ENCODE measurements around the gene CDH23.

Gene CDH23

DNA sequence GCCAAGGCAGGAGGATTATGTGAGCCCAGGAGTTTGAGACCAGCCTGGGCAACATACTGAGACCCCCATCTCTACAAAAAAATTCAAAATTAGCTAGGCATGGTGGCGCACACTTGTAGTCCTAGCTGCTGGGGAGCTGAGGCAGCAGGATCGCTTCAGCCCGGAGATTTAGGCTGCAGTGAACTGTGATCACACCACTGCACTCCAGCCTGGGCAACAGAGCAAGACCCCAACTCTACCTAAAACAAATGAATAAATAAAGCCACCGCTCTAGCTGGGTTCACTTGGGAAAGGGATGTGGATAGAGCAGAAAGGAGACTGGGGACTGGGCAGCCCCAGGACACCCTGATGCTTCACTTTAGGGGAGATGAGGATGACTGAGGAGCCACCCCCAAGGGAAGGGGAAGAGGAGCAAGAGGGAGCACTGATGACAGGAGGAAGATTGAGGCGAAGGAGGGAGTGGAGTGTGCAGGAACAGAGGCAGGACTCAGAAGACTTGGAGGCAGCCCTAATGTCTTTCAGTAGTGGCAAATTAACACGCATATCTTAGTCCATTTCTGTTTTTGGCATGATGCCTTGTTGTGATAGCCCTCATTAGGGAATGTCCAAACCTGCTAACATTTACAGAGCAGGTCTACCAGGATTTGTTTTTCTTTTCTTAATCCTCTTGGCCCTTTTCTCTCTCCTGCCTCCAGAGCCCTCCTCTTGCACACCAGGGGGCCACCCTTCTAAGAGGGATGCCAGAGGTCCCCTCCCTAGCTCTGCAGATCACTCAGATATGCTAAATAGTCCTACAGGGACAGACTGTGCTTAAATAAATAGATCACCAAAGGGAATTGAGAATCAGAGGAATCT lies 234.5 kb downstream of the CDH23 start:
- no peaks in the 10 kb centered on the region for H3K9me3 Mint-ChIP-seq
- no peaks in the 10 kb centered on the region for H3K36me3 Mint-ChIP-seq (ENCODE audit: low read depth)
- H3K27ac Mint-ChIP-seq, result no peak overlapping the region
- peaks cover 3% of the 10 kb centered on the region for H3K27me3 Mint-ChIP-seq
- H3K4me3 Mint-ChIP-seq, result no peak overlapping the region
- intact Hi-C loops (cut with micrococcal nuclease), result loop anchor here (10.0 kb wide), 1 partner anchor 64 kb away; no protein-coding TSS in a partner anchor
- H3K4me1 Mint-ChIP-seq (ENCODE audit: low read depth), result peaks cover 46% of the 10 kb centered on the region

DNA sequence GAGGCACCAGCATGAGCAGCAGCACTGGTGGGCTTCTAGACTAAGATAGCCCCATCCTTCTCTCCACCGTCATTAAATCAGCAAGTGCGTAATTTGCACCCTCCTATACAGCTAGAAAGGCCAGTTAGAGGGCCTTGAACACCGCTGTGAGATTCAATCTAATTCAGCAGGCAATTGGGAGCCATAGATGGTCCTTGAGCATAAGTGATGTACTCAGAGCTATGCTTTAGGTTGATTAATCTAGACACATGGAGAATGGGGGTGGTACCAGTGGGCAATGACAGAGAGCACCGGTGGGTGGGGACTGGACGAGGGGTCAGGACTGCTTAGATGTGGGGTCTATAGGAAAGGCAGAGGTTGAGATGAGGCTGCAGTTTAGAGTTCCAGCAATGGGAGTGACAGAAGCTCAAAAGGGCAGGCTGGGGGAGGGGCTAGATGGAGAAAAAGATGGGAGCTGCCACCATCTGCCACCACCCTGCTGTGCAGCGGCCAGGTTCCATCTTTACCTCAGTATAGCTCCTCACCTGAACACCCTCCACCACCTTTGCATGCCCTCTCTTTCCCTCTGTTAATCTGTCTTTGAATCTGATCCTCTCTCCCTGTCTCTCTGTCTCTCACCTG lies 235.6 kb downstream of the CDH23 start:
- Mint-ChIP-seq H3K4me1 (ENCODE audit: low read depth) (peaks cover 57% of the 10 kb centered on the region), H3K4me3 (no peak overlapping the region), H3K9me3 (no peaks in the 10 kb centered on the region), H3K27me3 (peaks cover 3% of the 10 kb centered on the region), H3K27ac (no peak overlapping the region), H3K36me3 (ENCODE audit: low read depth) (no peaks in the 10 kb centered on the region)
- intact Hi-C loops (cut with micrococcal nuclease), result loop anchor here (10.0 kb wide), 1 partner anchor 62 kb away; no protein-coding TSS in a partner anchor

DNA sequence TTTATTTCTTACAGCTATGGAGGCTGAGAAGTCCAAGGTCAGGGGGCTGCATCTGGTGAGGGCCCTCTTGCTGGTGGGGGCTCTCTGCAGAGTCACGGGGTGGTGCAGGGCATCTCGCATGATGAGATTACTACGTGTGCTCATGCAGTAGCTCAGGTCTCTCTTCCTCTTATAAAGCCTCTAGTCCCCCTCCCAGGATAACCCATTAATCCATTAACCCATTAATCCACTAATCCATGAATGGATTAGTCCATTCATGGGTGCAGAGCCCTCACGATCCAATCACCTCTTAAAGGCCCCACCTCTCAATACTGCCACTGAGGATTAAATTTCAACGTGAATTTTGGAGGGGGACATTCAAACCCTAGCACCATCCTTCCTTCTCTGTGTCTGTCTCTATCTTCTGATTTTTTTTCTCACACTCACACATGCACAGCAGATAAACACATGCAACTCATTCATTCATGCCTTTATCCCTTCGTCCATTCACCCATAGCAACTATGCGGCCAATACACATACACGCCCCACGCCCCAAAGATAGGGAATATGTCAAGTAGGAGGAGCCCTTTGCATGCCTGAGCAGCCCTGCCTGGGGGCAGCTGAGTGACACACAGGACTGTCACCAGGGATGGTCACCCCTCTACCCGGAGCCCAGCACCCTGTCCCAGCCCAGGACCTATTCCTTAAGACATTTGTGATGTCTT lies 236.3 kb downstream of the CDH23 start:
- intact Hi-C loops (cut with micrococcal nuclease), result loop anchor here (10.0 kb wide), 1 partner anchor 62 kb away; no protein-coding TSS in a partner anchor
- Mint-ChIP-seq H3K9me3 (no peaks in the 10 kb centered on the region), H3K4me1 (ENCODE audit: low read depth) (peaks cover 57% of the 10 kb centered on the region), H3K4me3 (no peak overlapping the region), H3K36me3 (ENCODE audit: low read depth) (no peaks in the 10 kb centered on the region), H3K27me3 (peaks cover 1% of the 10 kb centered on the region), H3K27ac (no peak overlapping the region)

DNA sequence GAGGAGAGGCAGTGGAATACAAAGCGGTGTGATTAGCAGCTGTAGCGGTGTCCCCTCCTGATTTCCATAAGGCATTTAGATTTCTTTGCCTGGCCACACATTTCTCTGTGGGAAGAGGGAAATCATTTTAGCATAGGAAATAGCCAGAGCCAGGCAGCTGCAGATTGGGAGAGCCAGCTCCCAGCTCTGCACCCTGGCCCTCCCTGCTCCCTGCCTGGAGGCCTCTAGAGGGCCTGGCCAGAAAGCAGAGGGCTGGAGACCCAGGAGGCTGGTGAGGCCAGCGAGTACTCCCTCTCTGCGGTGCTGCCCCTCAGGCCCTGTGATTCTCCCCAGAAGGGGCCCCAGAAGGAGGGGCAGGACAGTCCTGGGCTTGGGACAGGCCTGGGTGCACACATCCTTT lies 237.2 kb downstream of the CDH23 start:
- H3K9me3 Mint-ChIP-seq, result no peaks in the 10 kb centered on the region
- H3K4me1 Mint-ChIP-seq (ENCODE audit: low read depth), result peaks cover 57% of the 10 kb centered on the region
- H3K27me3 Mint-ChIP-seq, result peaks cover 1% of the 10 kb centered on the region
- intact Hi-C loops (cut with micrococcal nuclease), result loop anchor here (10.0 kb wide), 1 partner anchor 61 kb away; no protein-coding TSS in a partner anchor
- H3K36me3 Mint-ChIP-seq (ENCODE audit: low read depth), result no peaks in the 10 kb centered on the region
- peak overlapping the region; percentile 3 for H3K27ac Mint-ChIP-seq
- no peak overlapping the region for H3K4me3 Mint-ChIP-seq

GRCh38 chr10:71634531-71635164 lies 237.9 kb downstream of the CDH23 start:
- no peaks in the 10 kb centered on the region for H3K9me3 Mint-ChIP-seq
- H3K36me3 Mint-ChIP-seq (ENCODE audit: low read depth), result no peaks in the 10 kb centered on the region
- peaks cover 57% of the 10 kb centered on the region for H3K4me1 Mint-ChIP-seq (ENCODE audit: low read depth)
- intact Hi-C loops (cut with micrococcal nuclease), result loop anchor here (10.0 kb wide), 1 partner anchor 60 kb away; no protein-coding TSS in a partner anchor
- H3K4me3 Mint-ChIP-seq, result no peak overlapping the region
- peak overlapping the region; percentile 3 for H3K27ac Mint-ChIP-seq
- peaks cover 5% of the 10 kb centered on the region for H3K27me3 Mint-ChIP-seq

DNA sequence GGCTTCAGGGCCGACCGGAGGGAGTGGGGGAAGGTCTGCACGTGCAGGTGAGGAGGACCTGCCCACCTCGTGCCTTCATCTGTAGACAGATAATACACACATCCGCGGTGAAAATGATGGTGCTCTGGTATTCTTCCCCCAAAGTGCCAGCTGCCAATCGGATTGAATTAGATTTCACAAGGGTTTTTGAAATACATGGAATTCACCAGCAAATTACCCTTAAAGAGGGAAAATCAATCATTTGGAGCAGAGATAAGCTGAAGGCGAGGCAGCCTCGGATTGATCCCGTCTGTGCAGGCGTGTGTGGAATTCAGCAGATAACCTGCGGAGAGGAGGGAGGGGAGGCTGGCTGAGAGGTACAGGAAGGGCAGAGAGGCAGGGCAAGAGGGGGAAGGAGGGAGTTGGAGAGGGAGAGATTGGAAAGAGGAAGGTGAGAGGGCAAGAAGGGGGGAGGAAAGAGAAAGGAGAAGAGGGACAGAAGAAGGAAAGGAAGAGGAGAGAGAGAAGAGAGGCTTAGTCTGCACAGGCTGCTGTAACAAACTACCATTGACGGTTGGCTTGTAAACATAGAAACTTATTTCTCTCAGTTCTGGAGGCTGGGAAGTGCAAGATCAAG lies 238.6 kb downstream of the CDH23 start:
- Mint-ChIP-seq H3K9me3 (no peaks in the 10 kb centered on the region), H3K4me3 (no peak overlapping the region), H3K27me3 (peaks cover 5% of the 10 kb centered on the region), H3K27ac (peak overlapping the region; percentile 30), H3K36me3 (ENCODE audit: low read depth) (no peaks in the 10 kb centered on the region), H3K4me1 (ENCODE audit: low read depth) (peaks cover 57% of the 10 kb centered on the region)
- intact Hi-C loops (cut with micrococcal nuclease), result loop anchor here (10.0 kb wide), 1 partner anchor 59 kb away; no protein-coding TSS in a partner anchor

GRCh38 chr10:71635867-71636266 lies 239.1 kb downstream of the CDH23 start:
- H3K9me3 Mint-ChIP-seq, result no peaks in the 10 kb centered on the region
- no peaks in the 10 kb centered on the region for H3K36me3 Mint-ChIP-seq (ENCODE audit: low read depth)
- H3K27ac Mint-ChIP-seq, result peak overlapping the region; percentile 30
- H3K4me3 Mint-ChIP-seq, result no peak overlapping the region
- intact Hi-C loops (cut with micrococcal nuclease), result loop anchor here (10.0 kb wide), 1 partner anchor 59 kb away; no protein-coding TSS in a partner anchor
- peaks cover 5% of the 10 kb centered on the region for H3K27me3 Mint-ChIP-seq
- H3K4me1 Mint-ChIP-seq (ENCODE audit: low read depth), result peaks cover 57% of the 10 kb centered on the region

DNA sequence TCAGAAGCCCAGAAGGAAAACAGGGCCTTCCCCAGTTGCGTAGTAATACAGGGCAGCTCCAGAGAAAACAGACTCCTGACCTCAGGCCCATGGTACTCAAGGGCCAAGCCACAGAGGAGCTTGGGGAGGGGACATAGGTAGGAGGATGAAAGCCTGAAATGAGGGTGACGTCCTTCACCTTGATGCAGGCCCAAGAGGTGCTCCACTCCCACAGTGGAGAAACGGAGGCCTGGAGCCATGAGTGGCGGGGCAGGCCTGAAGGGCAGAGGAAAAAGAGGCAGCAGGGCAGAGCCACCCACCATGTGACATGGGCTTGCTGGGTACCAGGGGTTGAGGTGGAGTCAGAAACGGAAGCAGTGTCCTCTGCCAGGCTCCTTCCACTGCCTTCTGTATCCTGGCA lies 239.9 kb downstream of the CDH23 start:
- peaks cover 57% of the 10 kb centered on the region for H3K4me1 Mint-ChIP-seq (ENCODE audit: low read depth)
- no peak overlapping the region for H3K4me3 Mint-ChIP-seq
- no peaks in the 10 kb centered on the region for H3K36me3 Mint-ChIP-seq (ENCODE audit: low read depth)
- intact Hi-C loops (cut with micrococcal nuclease), result loop anchor here (10.0 kb wide), 1 partner anchor 58 kb away; no protein-coding TSS in a partner anchor
- peaks cover 5% of the 10 kb centered on the region for H3K27me3 Mint-ChIP-seq
- no peak overlapping the region for H3K27ac Mint-ChIP-seq
- no peaks in the 10 kb centered on the region for H3K9me3 Mint-ChIP-seq

- Mint-ChIP-seq H3K27ac (peak overlapping the region; percentile 70), H3K27me3 (peaks cover 4% of the 10 kb centered on the region), H3K9me3 (no peaks in the 10 kb centered on the region), H3K4me3 (no peak overlapping the region), H3K4me1 (ENCODE audit: low read depth) (peaks cover 57% of the 10 kb centered on the region), H3K36me3 (ENCODE audit: low read depth) (no peaks in the 10 kb centered on the region)
- intact Hi-C loops (cut with micrococcal nuclease), result loop anchor here (10.0 kb wide), 1 partner anchor 57 kb away; no protein-coding TSS in a partner anchor
Measured at GRCh38 chr10:71637305-71637704, 240.6 kb downstream of the CDH23 start.

DNA sequence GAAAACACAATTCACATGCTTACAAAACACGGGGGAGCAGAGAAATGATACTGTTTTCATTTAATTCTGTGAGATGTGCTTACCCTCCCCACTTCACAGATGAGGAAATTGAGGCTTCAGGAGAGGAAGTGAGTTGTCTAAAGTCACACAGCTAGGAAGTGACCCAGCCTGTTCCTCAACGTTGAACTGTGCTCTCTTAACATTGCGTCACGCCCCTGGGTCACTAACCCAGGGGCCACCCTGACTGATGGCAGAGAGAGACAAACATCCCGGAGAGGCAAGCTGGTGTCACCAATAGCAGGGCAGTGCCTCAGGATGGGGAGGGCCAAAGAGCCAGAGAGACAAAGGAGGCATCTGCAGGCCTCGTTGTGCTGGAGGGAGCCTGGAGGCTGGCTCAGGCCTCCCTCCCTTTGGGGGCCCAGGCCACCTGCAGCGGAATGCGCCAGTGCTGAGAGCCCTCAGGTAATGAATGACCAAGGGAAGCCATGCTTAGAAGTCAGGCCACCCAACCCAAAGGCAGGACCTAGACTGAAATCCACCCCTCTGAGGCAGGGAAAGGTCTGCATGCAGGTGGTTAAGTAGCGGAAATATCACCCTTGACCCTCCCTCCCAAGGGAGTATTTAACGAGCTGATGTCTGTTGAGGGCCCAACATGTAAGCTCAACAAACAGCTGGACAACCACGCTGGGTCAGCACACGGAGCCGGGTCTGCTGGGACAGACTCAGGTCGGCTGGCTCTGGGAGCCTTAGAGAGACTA lies 241.5 kb downstream of the CDH23 start:
- Mint-ChIP-seq H3K4me1 (ENCODE audit: low read depth) (peaks cover 57% of the 10 kb centered on the region), H3K9me3 (no peaks in the 10 kb centered on the region), H3K4me3 (peak overlapping the region; percentile 39), H3K27me3 (peaks cover 3% of the 10 kb centered on the region), H3K27ac (peak overlapping the region; percentile 70), H3K36me3 (ENCODE audit: low read depth) (no peaks in the 10 kb centered on the region)
- intact Hi-C loops (cut with micrococcal nuclease), result loop anchor here (10.0 kb wide), 1 partner anchor 57 kb away; no protein-coding TSS in a partner anchor

DNA sequence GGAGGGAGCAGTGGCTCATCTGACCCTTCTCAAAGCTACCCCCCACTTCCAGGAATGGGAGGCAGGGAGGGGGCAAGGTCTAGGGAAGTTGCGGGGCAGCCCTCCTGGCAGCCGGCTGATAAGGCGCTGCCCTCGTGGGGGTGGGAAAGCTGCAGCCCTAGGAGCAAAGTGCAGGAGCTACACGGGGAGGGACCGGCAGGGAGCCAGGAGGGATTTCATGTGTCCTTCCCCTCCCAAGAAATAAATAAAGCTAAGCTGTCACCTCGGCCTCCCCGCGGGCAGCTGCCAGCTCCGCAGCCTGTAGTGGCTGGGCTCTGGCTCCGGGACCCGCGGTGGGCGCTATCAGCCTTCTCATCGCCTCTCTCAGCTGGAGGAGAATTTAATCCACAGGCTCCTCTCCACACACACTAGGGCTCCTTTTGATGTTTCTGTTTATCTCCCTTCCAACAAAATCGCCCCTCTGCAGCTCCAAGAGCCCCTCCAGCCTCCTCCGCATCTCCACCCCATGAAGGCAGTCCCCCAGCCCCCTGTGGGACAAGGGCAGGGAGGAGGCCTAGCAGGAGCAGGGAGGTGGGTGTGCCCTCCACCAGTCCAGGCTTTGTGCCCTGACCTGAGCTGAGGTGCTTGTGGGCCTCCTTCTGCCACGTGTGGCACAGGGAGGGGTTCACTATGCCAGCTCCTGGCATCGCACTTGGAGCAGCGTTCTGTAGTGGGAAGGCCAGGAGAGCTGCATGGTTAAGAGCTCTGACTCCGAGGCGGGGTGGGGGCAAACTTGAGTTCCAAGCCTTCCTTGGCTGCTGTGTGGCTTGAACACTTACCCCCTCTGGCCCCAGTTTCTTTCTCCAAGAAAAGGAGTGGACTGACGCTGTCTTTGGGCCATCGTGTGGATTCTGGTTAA lies 242.4 kb downstream of the CDH23 start:
- peaks cover 57% of the 10 kb centered on the region for H3K4me1 Mint-ChIP-seq (ENCODE audit: low read depth)
- intact Hi-C loops (cut with micrococcal nuclease), result loop anchor here (10.0 kb wide), 1 partner anchor 56 kb away; no protein-coding TSS in a partner anchor
- H3K4me3 Mint-ChIP-seq, result peak overlapping the region; percentile 39
- H3K27me3 Mint-ChIP-seq, result peaks cover 3% of the 10 kb centered on the region
- peak overlapping the region; percentile 70 for H3K27ac Mint-ChIP-seq
- no peaks in the 10 kb centered on the region for H3K9me3 Mint-ChIP-seq
- no peaks in the 10 kb centered on the region for H3K36me3 Mint-ChIP-seq (ENCODE audit: low read depth)

GRCh38 chr10:71640607-71641006 lies 243.9 kb downstream of the CDH23 start:
- Mint-ChIP-seq H3K9me3 (no peaks in the 10 kb centered on the region), H3K4me3 (no peak overlapping the region), H3K27ac (no peak overlapping the region), H3K27me3 (peaks cover 5% of the 10 kb centered on the region), H3K4me1 (ENCODE audit: low read depth) (peaks cover 48% of the 10 kb centered on the region), H3K36me3 (ENCODE audit: low read depth) (no peaks in the 10 kb centered on the region)
- intact Hi-C loops (cut with micrococcal nuclease), result no loop called here

All from dendritic cell treated with granulocyte-macrophage colony-stimulating factor and Interleukin-4, amounts not matched to agents 40 ng/mL and 50 ng/mL, for 4 days (primary cell).